KG1 (cell line): ENCODE results near the gene HES5.

Experiments used
- DNase-seq: peaks from one replicate; lab custom pipeline; 2025; lab: John Stamatoyannopoulos, UW

Gene HES5

DNA sequence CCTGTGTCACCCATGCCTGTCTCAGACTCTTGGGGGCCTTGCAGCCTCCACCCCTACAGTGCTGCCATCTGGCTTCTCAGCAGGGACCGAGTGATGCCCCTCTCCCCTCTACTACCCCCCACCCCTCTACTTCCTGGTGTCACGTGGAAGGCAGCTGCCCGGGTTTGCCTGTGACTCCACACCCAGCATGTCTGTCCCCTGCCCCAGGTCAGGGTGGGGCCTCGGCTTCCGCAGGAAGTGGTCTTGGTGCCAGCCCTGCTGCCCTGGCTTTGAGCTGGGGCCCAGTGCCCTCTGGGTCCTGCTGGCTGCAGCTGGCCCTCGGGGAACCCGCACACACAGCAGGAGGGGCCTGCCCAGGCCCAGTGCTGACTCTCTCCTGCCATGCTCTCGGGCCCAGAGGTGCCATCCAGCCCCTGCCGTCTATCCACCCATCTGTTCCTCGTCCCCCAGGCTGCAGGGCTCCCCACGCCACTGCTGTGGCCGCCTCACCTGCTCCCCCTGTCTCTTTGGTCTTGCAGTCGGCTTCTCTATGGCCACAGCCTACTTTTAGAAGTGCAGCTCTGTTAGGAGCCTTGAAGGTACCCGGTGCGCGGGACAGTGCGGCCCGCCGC lies 30.0 kb downstream of the HES5 start:
- DNase-seq = no peak

GRCh38 chr1:2499260-2499659 lies 30.8 kb downstream of the HES5 start:
- no peak for DNase-seq

GRCh38 chr1:2498648-2499047 lies 31.4 kb downstream of the HES5 start:
- no peak for DNase-seq

DNA sequence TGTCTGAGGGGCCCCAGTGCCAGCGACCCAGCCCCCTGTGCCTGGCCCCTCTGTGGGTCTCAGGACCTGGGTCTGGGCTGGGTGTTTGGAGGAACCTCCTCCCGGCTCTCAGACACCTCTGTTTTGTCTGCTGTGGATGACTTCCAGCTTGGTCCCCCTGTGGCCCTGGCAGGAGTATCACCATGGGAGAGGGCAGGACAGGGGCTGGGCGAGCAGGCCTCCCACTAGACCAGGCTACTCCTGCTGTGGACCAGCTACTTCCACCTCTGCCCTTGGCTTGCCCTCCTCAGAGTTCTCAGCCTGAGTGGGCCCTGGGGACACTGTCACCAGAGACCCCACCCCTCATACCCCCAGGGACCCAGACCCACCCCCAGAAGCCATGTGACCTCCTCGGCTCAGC lies 32.2 kb downstream of the HES5 start:
- no peak for DNase-seq

DNA sequence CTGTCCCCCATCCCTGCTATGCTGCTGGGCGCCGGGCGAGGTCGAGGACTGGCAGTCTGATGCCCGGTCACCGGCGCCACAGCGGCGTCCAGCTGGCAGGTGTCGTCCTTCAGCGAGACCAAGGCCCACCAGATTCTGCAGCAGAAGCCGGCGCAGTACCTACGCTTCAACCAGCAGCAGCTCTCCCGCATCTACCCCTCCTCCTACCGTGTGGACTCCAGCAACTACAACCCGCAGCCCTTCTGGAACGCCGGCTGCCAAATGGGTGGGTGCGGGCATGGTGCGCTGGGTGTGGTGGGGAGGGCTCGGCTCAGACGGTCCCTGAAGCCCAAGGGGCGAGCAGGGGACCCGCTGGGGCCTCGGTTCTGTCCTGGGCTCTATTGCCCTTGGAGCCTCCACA lies 33.3 kb downstream of the HES5 start:
- no peak for DNase-seq

DNA sequence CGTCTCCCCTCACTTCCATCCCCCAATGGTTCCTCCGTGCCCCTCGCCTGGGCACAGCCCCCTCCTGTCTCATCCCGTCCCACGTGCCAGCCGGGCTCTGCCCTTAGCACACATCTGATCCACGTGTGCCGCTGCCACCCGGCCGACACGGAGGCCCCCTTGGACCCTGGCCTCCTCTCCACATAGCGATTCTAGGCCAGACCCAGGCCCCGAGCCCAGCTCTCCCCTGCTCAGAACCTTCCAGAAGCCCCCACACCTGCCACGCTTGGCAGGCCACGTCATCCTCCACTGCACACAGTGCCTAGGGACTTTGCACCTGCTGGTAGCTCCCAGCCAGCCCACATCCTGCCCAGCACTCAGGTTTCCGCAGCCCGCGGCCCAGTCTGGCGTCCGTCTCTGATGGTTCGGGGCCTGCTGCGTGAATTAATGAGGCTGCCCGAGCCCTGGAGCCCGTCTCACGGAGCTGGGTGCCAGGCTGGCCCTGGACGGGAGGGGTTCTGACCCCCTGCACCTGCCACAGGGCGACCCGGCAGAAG lies 33.9 kb downstream of the HES5 start:
- no peak for DNase-seq

- no peak for DNase-seq
These were observed 34.5 kb downstream of the HES5 start for GRCh38 chr1:2495546-2495945.

DNA sequence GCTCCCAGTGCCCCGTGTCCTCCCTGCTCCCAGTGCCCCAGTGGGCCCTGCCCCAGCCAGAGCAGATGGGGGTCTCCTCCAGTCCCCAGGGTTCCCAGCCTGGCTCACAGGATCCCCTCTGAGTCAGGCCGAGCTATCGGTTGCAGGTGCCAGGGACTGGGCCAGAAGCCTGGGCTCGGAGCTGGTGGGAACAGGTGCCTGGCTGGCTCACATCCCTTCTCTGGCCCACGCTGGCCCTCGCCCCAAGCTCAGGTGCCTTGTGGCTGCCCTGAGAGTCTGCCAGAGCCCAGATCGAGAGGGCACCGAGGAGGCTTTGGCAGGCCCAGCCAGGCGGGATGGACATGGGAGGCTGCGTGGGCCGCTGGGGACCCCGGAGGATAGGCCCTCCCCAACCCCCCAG lies 35.0 kb downstream of the HES5 start:
- no peak for DNase-seq

DNA sequence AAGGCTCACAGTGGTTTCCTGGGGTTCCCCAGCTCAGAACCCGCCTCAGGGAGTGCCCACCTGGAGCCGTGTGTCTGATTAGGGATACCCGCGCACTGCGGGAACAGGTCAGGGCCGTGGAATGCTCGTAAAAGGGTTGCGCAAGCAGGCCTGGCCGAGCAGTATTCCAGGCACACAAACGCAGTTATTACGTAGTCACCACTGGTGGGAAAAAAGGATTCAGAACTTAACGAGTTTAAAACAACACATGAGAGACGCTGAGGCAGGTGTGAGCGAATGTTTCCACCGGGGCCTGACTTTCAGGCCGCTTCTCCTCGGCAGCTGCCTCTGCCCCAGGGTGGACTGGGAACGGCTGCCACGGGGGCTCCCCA lies 35.8 kb downstream of the HES5 start:
- DNase-seq = no peak

DNA sequence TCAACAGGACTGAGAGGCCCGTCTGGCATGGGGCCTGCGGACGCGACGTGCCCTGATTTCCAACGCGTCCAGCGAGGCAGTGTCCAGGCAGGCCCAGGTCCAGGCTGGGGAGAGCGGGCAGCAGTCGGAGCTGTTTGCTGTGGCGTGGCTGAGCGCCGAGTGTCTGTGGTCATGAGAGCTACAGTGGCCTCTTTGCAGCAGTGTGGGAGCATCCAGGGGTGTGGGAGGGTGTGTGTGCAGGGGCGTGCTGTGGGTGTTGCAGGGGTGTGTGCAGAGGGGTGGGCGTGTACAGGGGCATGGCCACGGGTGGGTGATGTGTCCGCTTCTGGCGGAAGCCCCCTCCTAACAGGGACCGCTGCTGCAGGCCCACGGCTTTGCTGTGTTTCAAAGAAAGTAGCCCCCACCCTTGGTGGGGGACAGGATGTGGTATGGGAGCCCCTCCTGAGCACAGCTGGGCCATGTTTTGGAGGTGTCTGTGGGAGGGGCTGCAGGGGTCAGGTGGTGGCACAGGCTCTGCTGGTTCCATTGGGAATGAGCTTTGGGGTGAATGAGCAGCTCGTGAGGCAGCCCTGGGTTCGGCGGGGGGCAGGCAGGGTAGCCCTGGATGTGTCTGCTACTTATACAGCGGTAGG lies 36.3 kb downstream of the HES5 start:
- no peak for DNase-seq

GRCh38 chr1:2493218-2493617 lies 36.8 kb downstream of the HES5 start:
- no peak for DNase-seq

- DNase-seq = no peak
These were observed 38.0 kb downstream of the HES5 start for GRCh38 chr1:2492091-2492490.

- DNase-seq = no peak
These were observed 40.4 kb downstream of the HES5 start for GRCh38 chr1:2489615-2490014.

GRCh38 chr1:2488688-2489087 lies 41.4 kb downstream of the HES5 start:
- DNase-seq = no peak

DNA sequence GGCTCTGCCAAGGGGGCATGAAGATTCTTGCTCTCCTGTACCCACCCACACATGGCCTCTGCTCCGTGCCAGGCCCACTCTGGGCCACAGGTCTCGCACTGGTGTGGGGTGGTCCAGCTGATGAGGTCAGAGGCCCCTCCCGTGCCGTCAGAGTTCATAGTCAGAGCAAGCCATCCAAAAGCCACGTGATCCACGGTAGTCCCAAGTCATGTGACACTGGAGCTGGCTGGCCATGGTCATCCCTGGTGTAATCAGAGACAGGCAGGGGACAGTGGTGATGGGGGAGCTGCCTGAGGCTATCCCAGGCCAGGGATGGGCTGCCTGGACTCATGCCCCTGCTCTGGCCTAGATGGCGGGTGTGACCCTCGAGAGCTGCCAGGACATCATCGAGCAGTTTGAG lies 43.5 kb downstream of the HES5 start:
- no peak for DNase-seq

- DNase-seq = no peak
These were observed 44.0 kb downstream of the HES5 start for GRCh38 chr1:2486041-2486440.

GRCh38 chr1:2483970-2484369 lies 46.1 kb downstream of the HES5 start:
- DNase-seq = no peak

DNA sequence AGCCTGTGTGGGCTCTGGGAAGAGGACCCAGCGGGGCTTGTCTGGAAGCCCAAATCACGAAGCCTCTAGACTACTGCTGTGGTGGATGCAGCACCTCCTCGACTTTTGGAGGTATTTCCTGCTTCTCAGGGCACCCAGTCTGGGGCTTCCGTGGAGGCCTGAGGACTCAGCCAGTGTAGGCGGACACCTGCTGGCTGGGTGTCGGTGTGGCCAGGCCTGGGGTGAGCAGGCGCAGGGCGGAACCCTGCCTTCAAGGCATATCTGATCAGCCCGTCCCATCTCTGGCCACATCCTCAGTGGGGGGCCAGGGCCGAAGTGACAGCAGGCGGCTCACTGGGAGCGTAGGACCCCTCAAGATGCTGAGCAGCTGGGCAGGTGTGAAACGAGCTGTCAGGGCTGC lies 47.0 kb downstream of the HES5 start:
- no peak for DNase-seq

GRCh38 chr1:2482588-2482987 lies 47.5 kb downstream of the HES5 start:
- DNase-seq = no peak

DNA sequence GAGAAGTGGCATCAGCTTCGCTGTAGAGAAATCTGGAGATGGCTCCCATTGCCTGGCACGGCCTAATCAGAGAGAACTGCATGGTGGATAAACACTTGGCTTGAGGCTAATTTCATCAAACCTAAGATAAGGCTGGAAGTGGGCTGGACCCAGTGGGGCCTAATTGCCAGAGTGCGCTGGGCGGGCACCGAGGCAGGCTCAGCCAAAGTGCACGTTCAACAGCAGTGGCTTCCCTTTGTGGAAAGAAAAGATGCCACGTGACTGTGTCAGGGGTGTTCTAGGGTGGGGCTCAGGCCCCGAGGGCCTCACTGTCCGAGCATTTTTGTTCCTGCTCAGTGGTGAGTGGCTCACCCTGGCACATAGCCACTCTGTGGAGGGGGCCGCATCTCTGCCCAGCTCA lies 48.2 kb downstream of the HES5 start:
- DNase-seq = no peak

GRCh38 chr1:2480986-2481364 lies 49.1 kb downstream of the HES5 start:
- DNase-seq = no peak

DNA sequence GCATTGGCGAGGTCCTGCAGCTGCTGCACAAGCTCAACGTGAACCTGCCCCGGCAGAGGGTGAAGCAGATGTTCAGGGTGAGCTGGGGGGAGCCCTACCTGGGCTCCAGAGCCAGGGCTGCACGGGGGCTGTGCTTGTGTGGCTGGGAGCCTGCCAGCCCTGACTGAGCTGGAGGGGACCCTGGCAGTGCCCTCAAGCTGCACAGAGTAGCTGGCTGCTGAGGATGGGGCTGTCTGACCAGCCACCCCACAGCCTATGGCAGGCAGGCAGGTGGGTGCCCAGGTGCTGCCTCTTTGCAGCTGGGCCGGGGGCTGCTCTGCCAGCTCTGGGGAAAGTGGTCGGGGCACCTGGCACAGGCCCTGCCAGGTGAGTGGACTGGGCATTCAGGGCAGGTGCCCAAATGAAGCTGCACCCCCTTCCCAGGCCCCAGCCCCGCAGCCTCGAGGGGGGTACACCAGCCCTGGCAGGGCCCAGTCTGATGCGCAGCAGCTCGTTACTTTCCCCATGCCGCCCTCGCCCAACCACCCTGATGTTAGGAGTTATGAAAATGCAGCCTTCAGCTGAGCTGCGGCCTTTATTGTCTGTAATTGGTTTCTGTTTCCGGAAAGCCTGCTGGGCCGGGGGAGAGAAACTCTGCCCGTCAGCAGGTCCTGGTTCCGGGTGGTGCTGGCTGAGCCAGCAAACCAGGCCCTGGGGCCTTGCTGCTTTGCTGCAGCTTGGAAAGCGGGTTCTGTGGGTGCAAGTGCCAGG lies 49.7 kb downstream of the HES5 start:
- DNase-seq = no peak

DNA sequence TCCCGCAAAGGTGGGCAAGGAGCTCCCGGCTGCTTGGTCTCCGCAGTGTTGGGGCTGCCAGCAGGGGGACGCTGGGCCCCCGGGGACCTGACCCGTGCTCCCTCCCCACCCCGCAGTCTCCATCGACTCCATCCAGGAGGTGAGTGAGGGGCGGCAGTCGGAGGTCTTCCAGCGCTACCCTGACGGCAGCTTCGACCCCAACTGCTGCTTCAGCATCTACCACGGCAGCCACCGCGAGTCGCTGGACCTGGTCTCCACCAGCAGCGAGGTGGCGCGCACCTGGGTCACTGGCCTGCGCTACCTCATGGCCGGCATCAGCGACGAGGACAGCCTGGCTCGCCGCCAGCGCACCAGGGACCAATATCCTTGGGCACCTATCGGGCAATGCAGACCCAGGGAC lies 50.4 kb downstream of the HES5 start:
- DNase-seq = no peak
